H1 (cell line): ENCODE data around the gene C12orf56. TPM values are rescaled to one million over a fixed set of nuclear protein-coding genes. Genes with fewer than 3 reads are reported as not detected.
A peak's percentile ranks its signal among the peaks of the same experiment; 100 is the strongest.

Experiments
- ASH2L ChIP-seq: fragments of 200-600, 300-600 bp; sonication (generic); IDR thresholded peaks from one replicate; pipeline ENCODE4 v1.7.1; 2017; ENCODE audit warnings: low read length
- BRCA1 ChIP-seq: IDR thresholded peaks from 2 replicates; pipeline ENCODE4 v1.6.1; 2012; ENCODE audit warnings: low read depth, low read length, improper control_type of control experiment
- CEBPB ChIP-seq: IDR thresholded peaks from 2 replicates; pipeline ENCODE4 v1.6.1; 2012; ENCODE audit warnings: low read depth, low read length
- FOSL1 ChIP-seq: IDR thresholded peaks from 2 replicates; pipeline ENCODE4 v1.6.1; 2011; ENCODE audit warnings: mild to moderate bottlenecking, low read depth, low read length, moderate library complexity; ENCODE audit not compliant: insufficient read depth
- JUND ChIP-seq: IDR thresholded peaks from 2 replicates; pipeline ENCODE4 v1.6.1; 2011; ENCODE audit warnings: mild to moderate bottlenecking, improper control_type of control experiment, low read length
- KDM5A ChIP-seq: fragments of 200-600 bp; IDR thresholded peaks from 2 replicates; pipeline ENCODE4 v1.7.1; 2012; ENCODE audit warnings: mild to moderate bottlenecking, low read length, inconsistent platforms, mixed read lengths
- RAD21 ChIP-seq, 2 experiments: IDR thresholded peaks in 1 of 2; conservative IDR thresholded peaks in 1 of 2; 2 replicates each; pipeline ENCODE4 v1.6.1; 2011; ENCODE audit warnings: low read depth in 2 of 2, low read length in 2 of 2, improper control_type of control experiment in 1 of 2, inconsistent platforms in 1 of 2, mild to moderate bottlenecking in 1 of 2, moderate library complexity in 1 of 2
- SP1 ChIP-seq: IDR thresholded peaks from 2 replicates; pipeline ENCODE4 v1.6.1; 2011; ENCODE audit warnings: low read depth, low read length
- TAF7 ChIP-seq: optimal IDR thresholded peaks from 2 replicates; pipeline ENCODE3; 2011; ENCODE audit warnings: low read depth, mild to moderate bottlenecking, inconsistent platforms, low read length, moderate library complexity, borderline replicate concordance
- YY1 ChIP-seq: IDR thresholded peaks from 2 replicates; pipeline ENCODE4 v1.6.1; 2011; ENCODE audit warnings: low read depth, mild to moderate bottlenecking, low read length
- polyA plus RNA-seq, 7 experiments: library from polyadenylated mRNA; depleted of rRNA in 3 of 7; stranded (reverse) in 5 of 7; unstranded in 2 of 7; fragments of >200 nt in 5 of 7; fragments of 200-250 nt in 2 of 7; gene quantifications; 1 replicate in 5 of 7; 2 replicates in 1 of 7; 4 replicates in 1 of 7; pipeline versions ENCODE4 v1.2.1 to v1.2.3, GENCODE V29; 2011 to 2013; ENCODE audit warnings: missing spikeins in 2 of 7, mixed read lengths in 2 of 7
- total RNA-seq: library from RNA; stranded (reverse); fragmentation: NEBNext Ultra II Directional; extraction: Animal tissue kit (Norgen Biotek cat#: 25700); gene quantifications from 2 replicates; pipeline ENCODE4 v1.2.1, GENCODE V29; 2021
- TF ChIP-seq, protein P1 (sequence below), 3 experiments: IDR thresholded peaks; 1 replicate in 2 of 3; 2 replicates in 1 of 3; pipeline versions ENCODE4 v1.5.1 to v1.6.1; 2011; ENCODE audit warnings: low read length in 3 of 3, mild to moderate bottlenecking in 3 of 3, inconsistent platforms in 2 of 3, low read depth in 1 of 3, moderate library complexity in 1 of 3; ENCODE audit not compliant: insufficient read depth in 1 of 3; ENCODE audit errors: control extremely low read depth in 1 of 3
- TF ChIP-seq, protein P2 (sequence below): IDR thresholded peaks from 2 replicates; pipeline ENCODE4 v1.6.1; 2012; ENCODE audit warnings: inconsistent platforms

The C12orf56 gene
- total and polyA plus RNA-seq, 2 of the 8 experiments (the other 6 are each of a cell fraction or from before 2014, with no cell fraction given) = 1.1 to 2.9 TPM

DNA sequence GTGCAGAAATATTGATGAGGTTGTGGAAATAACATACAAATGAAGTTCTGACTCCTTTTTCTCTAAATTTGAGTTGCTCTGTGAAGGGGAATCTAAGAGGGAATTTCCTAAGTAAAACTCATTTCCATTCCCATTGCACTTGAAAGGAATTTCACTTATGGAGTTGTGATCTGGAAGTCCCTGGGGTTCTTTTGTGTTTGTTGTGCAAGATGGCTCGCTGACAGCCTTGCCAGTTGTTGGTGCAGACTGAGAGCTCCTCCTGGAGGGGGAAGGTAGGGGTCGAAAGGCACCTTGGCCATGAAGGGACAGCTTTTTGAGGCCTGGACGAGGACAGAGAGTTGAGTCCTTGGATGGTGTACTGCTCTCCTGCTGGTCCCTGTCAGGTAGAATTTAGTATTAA, 72.0 kb downstream of the C12orf56 start (continued):
- TF ChIP-seq, protein P1, sequence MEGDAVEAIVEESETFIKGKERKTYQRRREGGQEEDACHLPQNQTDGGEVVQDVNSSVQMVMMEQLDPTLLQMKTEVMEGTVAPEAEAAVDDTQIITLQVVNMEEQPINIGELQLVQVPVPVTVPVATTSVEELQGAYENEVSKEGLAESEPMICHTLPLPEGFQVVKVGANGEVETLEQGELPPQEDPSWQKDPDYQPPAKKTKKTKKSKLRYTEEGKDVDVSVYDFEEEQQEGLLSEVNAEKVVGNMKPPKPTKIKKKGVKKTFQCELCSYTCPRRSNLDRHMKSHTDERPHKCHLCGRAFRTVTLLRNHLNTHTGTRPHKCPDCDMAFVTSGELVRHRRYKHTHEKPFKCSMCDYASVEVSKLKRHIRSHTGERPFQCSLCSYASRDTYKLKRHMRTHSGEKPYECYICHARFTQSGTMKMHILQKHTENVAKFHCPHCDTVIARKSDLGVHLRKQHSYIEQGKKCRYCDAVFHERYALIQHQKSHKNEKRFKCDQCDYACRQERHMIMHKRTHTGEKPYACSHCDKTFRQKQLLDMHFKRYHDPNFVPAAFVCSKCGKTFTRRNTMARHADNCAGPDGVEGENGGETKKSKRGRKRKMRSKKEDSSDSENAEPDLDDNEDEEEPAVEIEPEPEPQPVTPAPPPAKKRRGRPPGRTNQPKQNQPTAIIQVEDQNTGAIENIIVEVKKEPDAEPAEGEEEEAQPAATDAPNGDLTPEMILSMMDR (IDR thresholded peaks at IDR 0.05; ENCODE audit: control extremely low read depth in 1 of 3, insufficient read depth in 1 of 3, low read depth in 1 of 3, low read length in 3 of 3) = peak; percentile 56 to 60 (median 59)
- peak; percentile 91 for TF ChIP-seq CEBPB
- no peak for TF ChIP-seq TAF7
- peak; percentile 66 to 80 for TF ChIP-seq RAD21 (IDR thresholded peaks at IDR 0.05 in 1 of 2, conservative IDR thresholded peaks at IDR 0.05 in 1 of 2; ENCODE audit: low read depth in 2 of 2, low read length in 2 of 2)
- no peak for TF ChIP-seq SP1
- no peak for TF ChIP-seq FOSL1
- no peak for TF ChIP-seq ASH2L
- TF ChIP-seq KDM5A = no peak
- peak; percentile 69; the same call in 1 of the 2 replicates for TF ChIP-seq YY1
- TF ChIP-seq, protein P2, sequence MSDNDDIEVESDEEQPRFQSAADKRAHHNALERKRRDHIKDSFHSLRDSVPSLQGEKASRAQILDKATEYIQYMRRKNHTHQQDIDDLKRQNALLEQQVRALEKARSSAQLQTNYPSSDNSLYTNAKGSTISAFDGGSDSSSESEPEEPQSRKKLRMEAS = 0 out of 2 replicates have a peak, but pooled peaks have one; percentile 33
- TF ChIP-seq JUND = no peak
- no peak for TF ChIP-seq BRCA1
